ENCODE results near the gene TNS4.

The TNS4 gene

GRCh38 chr17:40540448-40540847 is 39.0 kb upstream of the TNS4 start:
- CTCF ChIA-PET = interaction anchor here (0.8 to 16.5 kb wide), 9 partner anchors 8 to 1109 kb away, joined by 3 to 356 read pairs (median 5); partner anchors contain the start of genes CCR7 and GJD3
- POLR2A ChIA-PET = interaction anchor here (0.7 to 0.9 kb wide), 2 partner anchors 8 to 75 kb away, joined by 4 read pairs; no protein-coding TSS in a partner anchor

GRCh38 chr17:40539711-40540411 is 38.4 kb upstream of the TNS4 start:
- DNase-seq (ENCODE audit: extremely low spot score) = no peak
- CTCF ChIA-PET = interaction anchor here (0.9 to 16.5 kb wide), 8 partner anchors 14 to 1109 kb away, joined by 3 to 356 read pairs (median 6); partner anchors contain the start of genes CCR7 and GJD3
- TF ChIP-seq CTCF (IDR thresholded peaks at IDR 0.05; ENCODE audit: control extremely low read depth, extremely low read depth, low read depth, missing control alignments) = no peak
- POLR2A ChIA-PET = interaction anchor here (0.6 to 0.9 kb wide), 4 partner anchors 9 to 118 kb away, joined by 3 to 4 read pairs (median 4); no protein-coding TSS in a partner anchor

More at GRCh38 chr17:40540448-40540847, 39.0 kb upstream of the TNS4 start:
- DNase-seq (ENCODE audit: extremely low spot score) = no peak
- TF ChIP-seq CTCF (IDR thresholded peaks at IDR 0.05; ENCODE audit: control extremely low read depth, extremely low read depth, low read depth, missing control alignments) = no peak

- ChIA-PET POLR2A (interaction anchor here (0.6 to 0.7 kb wide), 2 partner anchors 21 to 117 kb away, joined by 3 read pairs; no protein-coding TSS in a partner anchor), CTCF (interaction anchor here (0.9 to 16.5 kb wide), 7 partner anchors 14 to 179 kb away, joined by 3 to 356 read pairs (median 7); partner anchors contain the start of genes CCR7, GJD3 and IGFBP4)
- no peak for TF ChIP-seq CTCF (IDR thresholded peaks at IDR 0.05; ENCODE audit: control extremely low read depth, extremely low read depth, low read depth, missing control alignments)
- DNase-seq (ENCODE audit: extremely low spot score) = no peak
These were observed 37.7 kb upstream of the TNS4 start for GRCh38 chr17:40538936-40539705.

GRCh38 chr17:40538019-40538935 is 36.9 kb upstream of the TNS4 start:
- no peak for TF ChIP-seq CTCF (IDR thresholded peaks at IDR 0.05; ENCODE audit: control extremely low read depth, extremely low read depth, low read depth, missing control alignments)
- ChIA-PET CTCF (interaction anchor here (0.9 to 16.5 kb wide), 5 partner anchors 15 to 178 kb away, joined by 4 to 356 read pairs (median 11); partner anchors contain the start of genes CCR7, GJD3 and IGFBP4), POLR2A (interaction anchor here (0.6 to 0.7 kb wide), 2 partner anchors 113 to 120 kb away, joined by 3 to 4 read pairs; no protein-coding TSS in a partner anchor)
- no peak for DNase-seq (ENCODE audit: extremely low spot score)

- POLR2A ChIA-PET = interaction anchor here (1.0 kb wide), 1 partner anchor 11 kb away, joined by 3 read pairs; no protein-coding TSS in a partner anchor
- CTCF ChIA-PET = interaction anchor here (0.6 to 16.5 kb wide), 10 partner anchors 11 to 177 kb away, joined by 3 to 356 read pairs (median 21); partner anchors contain the start of genes CCR7, GJD3, IGFBP4 and TOP2A
- no peak for DNase-seq (ENCODE audit: extremely low spot score)
These were observed 35.1 kb upstream of the TNS4 start for GRCh38 chr17:40536295-40537171.

More at GRCh38 chr17:40536295-40537171, 35.1 kb upstream of the TNS4 start:
- no peak for TF ChIP-seq CTCF (IDR thresholded peaks at IDR 0.05; ENCODE audit: control extremely low read depth, extremely low read depth, low read depth, missing control alignments)
